SK-N-SH (cell line): ENCODE data around the gene PHACTR3. TPM values are rescaled to one million over a fixed set of nuclear protein-coding genes. Genes with fewer than 3 reads are reported as not detected.

ENCODE experiments used
- CTCF ChIA-PET: fragments of 300-600, 350-600 bp; formaldehyde crosslinking; extraction: SDS; loops from one replicate; lab custom pipeline; 2021; lab: Yijun Ruan, JAX
- POLR2A ChIA-PET: fragments of 350-600 bp; sonication (Branson Sonifier 250); formaldehyde crosslinking; extraction: SDS; loops from one replicate; lab custom pipeline; 2020; ENCODE audit warnings: antibody characterized with exemption, inconsistent platforms; lab: Yijun Ruan, JAX
- DNase-seq: peaks from one replicate; pipeline ENCODE4 v3.0.0; 2012
- H2AFZ ChIP-seq: fragments of 200-600 bp; sonication (generic); 2 replicates; pipeline ENCODE4 v1.8.1; 2016; ENCODE audit warnings: antibody characterized with exemption, mild to moderate bottlenecking, low read depth
- H3F3A ChIP-seq: fragments of 200-600 bp; sonication (generic); replicated peaks from 2 replicates; pipeline ENCODE3; 2016; ENCODE audit warnings: antibody characterized with exemption, mild to moderate bottlenecking; ENCODE audit not compliant: insufficient read depth
- H3K27ac ChIP-seq, 2 experiments: fragments of 200-500 bp in 1 of 2; fragments of 200-600 bp in 1 of 2; sonication (Bioruptor generic) in 1 of 2; sonication (generic), shearing (Covaris generic) in 1 of 2; 2 replicates each; pipeline versions ENCODE4 v1.5.1 to v1.6.1; 2014 to 2016; ENCODE audit warnings: low read depth in 2 of 2, inconsistent platforms in 1 of 2, low read length in 1 of 2, mild to moderate bottlenecking in 1 of 2, mixed read lengths in 1 of 2
- H3K27me3 ChIP-seq: fragments of 200-600 bp; sonication (generic), shearing (Covaris generic); 2 replicates; pipeline ENCODE4 v1.6.1; 2016; ENCODE audit warnings: mixed run types; ENCODE audit not compliant: insufficient read depth
- H3K36me3 ChIP-seq, 2 experiments: fragments of 200-500 bp in 1 of 2; fragments of 200-600 bp in 1 of 2; sonication (Bioruptor generic) in 1 of 2; sonication (generic) in 1 of 2; replicated peaks in 1 of 2; 2 replicates each; pipeline versions ENCODE3 to v1.5.1; 2014 to 2016; ENCODE audit warnings: low read length in 1 of 2, mild to moderate bottlenecking in 1 of 2; ENCODE audit not compliant: insufficient read depth in 2 of 2, control insufficient read depth in 1 of 2
- H3K4me1 ChIP-seq, 2 experiments: fragments of 200-500 bp in 1 of 2; fragments of 200-600 bp in 1 of 2; sonication (Bioruptor generic) in 1 of 2; sonication (generic), shearing (Covaris generic) in 1 of 2; 2 replicates each; pipeline versions ENCODE4 v1.5.1 to v1.6.1; 2014 to 2016; ENCODE audit warnings: low read depth in 1 of 2, low read length in 1 of 2, mixed run types in 1 of 2; ENCODE audit not compliant: insufficient read depth in 2 of 2, control insufficient read depth in 1 of 2
- H3K4me2 ChIP-seq: fragments of 200-600 bp; sonication (generic), shearing (Covaris generic); 2 replicates; pipeline ENCODE4 v1.6.1; 2017; ENCODE audit warnings: mixed run types
- H3K4me3 ChIP-seq, 2 experiments: fragments of 200-500 bp in 1 of 2; fragments of 200-600 bp in 1 of 2; sonication (Bioruptor generic) in 1 of 2; sonication (generic), shearing (Covaris generic) in 1 of 2; 2 replicates each; pipeline versions ENCODE4 v1.5.1 to v1.8.1; 2014 to 2016; ENCODE audit warnings: low read depth in 2 of 2, inconsistent platforms in 1 of 2, low read length in 1 of 2, mild to moderate bottlenecking in 1 of 2, mixed read lengths in 1 of 2, moderate library complexity in 1 of 2
- H3K79me2 ChIP-seq: fragments of 200-600 bp; sonication (generic); 2 replicates; pipeline ENCODE4 v1.8.1; 2017; ENCODE audit warnings: mild to moderate bottlenecking; ENCODE audit not compliant: insufficient read depth
- H3K9ac ChIP-seq: fragments of 200-600 bp; sonication (generic); 2 replicates; pipeline ENCODE4 v1.6.1; 2017; ENCODE audit warnings: mixed run types
- H3K9me2 ChIP-seq: fragments of 200-600 bp; sonication (generic); 2 replicates; pipeline ENCODE4 v1.6.1; 2017; ENCODE audit warnings: mixed run types
- H3K9me3 ChIP-seq: fragments of 200-600 bp; sonication (generic); 2 replicates; pipeline ENCODE4 v1.6.1; 2017; ENCODE audit warnings: mixed run types, mild to moderate bottlenecking, moderate library complexity
- H4K20me1 ChIP-seq: fragments of 200-600 bp; sonication (generic); 2 replicates; pipeline ENCODE4 v1.6.1; 2017; ENCODE audit warnings: mild to moderate bottlenecking, mixed run types; ENCODE audit not compliant: insufficient read depth
- FOSL2 ChIP-seq: IDR thresholded peaks from 2 replicates; pipeline ENCODE4 v1.4.0; 2012; ENCODE audit warnings: low read depth, mild to moderate bottlenecking, moderate library complexity, borderline replicate concordance
- GATA2 ChIP-seq: sonication (generic); formaldehyde crosslinking; IDR thresholded peaks from 2 replicates; pipeline ENCODE4 v1.5.0; 2020; ENCODE audit warnings: mild to moderate bottlenecking, missing genetic modification reagents
- NRF1 ChIP-seq: IDR thresholded peaks from 2 replicates; pipeline ENCODE4 v1.6.1; 2012; ENCODE audit warnings: low read depth, mild to moderate bottlenecking, low read length
- RXRA ChIP-seq: IDR thresholded peaks from 2 replicates; pipeline ENCODE4 v1.4.0; 2012; ENCODE audit warnings: low read depth, mild to moderate bottlenecking, borderline replicate concordance
- TAF1 ChIP-seq: IDR thresholded peaks from 2 replicates; pipeline ENCODE4 v1.6.1; 2012; ENCODE audit warnings: low read depth, mild to moderate bottlenecking, low read length, moderate library complexity, borderline replicate concordance
- YY1 ChIP-seq: IDR thresholded peaks from 2 replicates; pipeline ENCODE4 v1.4.0; 2012; ENCODE audit warnings: low read depth, mild to moderate bottlenecking
- WGBS: methylation state at CpG from one replicate; pipeline ENCODE4 v1.1.6; 2017; ENCODE audit warnings: low lambda C conversion rate; 5-methylcytosine and 5-hydroxymethylcytosine counted together
- polyA plus RNA-seq, 3 experiments: library from polyadenylated mRNA; depleted of rRNA; stranded (reverse); fragments of >200 nt; gene quantifications; 2 replicates each; pipeline ENCODE4 v1.2.3, GENCODE V29; 2012
- TF ChIP-seq, protein P1 (sequence below): IDR thresholded peaks from 2 replicates; pipeline ENCODE4 v1.4.0; 2012; ENCODE audit warnings: low read depth
- TF ChIP-seq, protein P2 (sequence below): IDR thresholded peaks from 2 replicates; pipeline ENCODE4 v1.4.0; 2012; ENCODE audit warnings: low read depth, borderline replicate concordance
- TF ChIP-seq, protein P3 (sequence below): fragments of 150-350 bp; IDR thresholded peaks from 2 replicates; pipeline ENCODE4 v1.6.1; 2016; ENCODE audit warnings: mild to moderate bottlenecking, low read depth, low read length
- TF ChIP-seq, protein P4 (sequence below): fragments of 200-600 bp; sonication (generic); IDR thresholded peaks from 2 replicates; pipeline ENCODE4 v1.6.1; 2017; ENCODE audit warnings: antibody characterized with exemption, mild to moderate bottlenecking, moderate library complexity
- TF ChIP-seq, protein P5 (sequence below): IDR thresholded peaks from 2 replicates; pipeline ENCODE4 v1.6.1; 2012; ENCODE audit warnings: mild to moderate bottlenecking, low read depth, low read length, moderate library complexity

PHACTR3 gene
- polyA plus RNA-seq, 1 of the 3 experiments (the other 2 are of a cell fraction): 0.10 TPM

DNA sequence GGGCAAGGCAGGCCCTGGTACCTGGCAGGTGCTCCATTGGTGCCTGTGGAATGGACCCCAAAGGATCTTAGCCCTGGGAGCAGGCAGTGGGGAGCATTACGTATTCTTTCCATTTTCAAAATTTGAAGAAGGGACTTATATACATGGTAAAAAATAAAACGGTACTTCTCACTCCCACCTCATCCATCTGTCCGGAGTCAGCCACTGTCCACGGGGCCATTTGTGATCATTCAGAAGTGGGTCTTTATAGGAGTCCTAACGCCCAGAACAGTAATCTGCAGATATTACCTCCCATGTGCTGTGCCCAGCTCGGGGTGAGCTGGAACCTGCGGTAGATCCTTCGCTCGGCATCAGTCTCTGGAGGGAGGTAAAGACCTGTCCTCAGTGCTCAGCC is 218.7 kb downstream of the PHACTR3 start:
- Histone ChIP-seq H3K79me2 (no peaks in the 10 kb centered on the region), H3K9me3 (no peaks in the 10 kb centered on the region), H3F3A (no peaks in the 10 kb centered on the region), H4K20me1 (no peaks in the 10 kb centered on the region), H3K27ac (no peak overlapping the region), H3K9ac (no peak overlapping the region), H3K4me2 (no peak overlapping the region), H3K4me3 (no peak overlapping the region), H3K4me1 (no peaks in the 10 kb centered on the region; a peak in 1 of 4 replicates), H2AFZ (no peak overlapping the region), H3K36me3 (no peaks in the 10 kb centered on the region), H3K27me3 (no peaks in the 10 kb centered on the region), H3K9me2 (no peaks in the 10 kb centered on the region)
- 50% methylated on average over 9 of the region's 9 CpGs for WGBS
- TF ChIP-seq TAF1 (no peak), NRF1 (no peak), YY1 (no peak), GATA2 (no peak), RXRA (no peak), FOSL2 (no peak)
- TF ChIP-seq, protein P1, sequence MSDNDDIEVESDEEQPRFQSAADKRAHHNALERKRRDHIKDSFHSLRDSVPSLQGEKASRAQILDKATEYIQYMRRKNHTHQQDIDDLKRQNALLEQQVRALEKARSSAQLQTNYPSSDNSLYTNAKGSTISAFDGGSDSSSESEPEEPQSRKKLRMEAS: no peak
- TF ChIP-seq, protein P2, sequence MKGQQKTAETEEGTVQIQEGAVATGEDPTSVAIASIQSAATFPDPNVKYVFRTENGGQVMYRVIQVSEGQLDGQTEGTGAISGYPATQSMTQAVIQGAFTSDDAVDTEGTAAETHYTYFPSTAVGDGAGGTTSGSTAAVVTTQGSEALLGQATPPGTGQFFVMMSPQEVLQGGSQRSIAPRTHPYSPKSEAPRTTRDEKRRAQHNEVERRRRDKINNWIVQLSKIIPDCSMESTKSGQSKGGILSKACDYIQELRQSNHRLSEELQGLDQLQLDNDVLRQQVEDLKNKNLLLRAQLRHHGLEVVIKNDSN: no peak
- TF ChIP-seq, protein P3, sequence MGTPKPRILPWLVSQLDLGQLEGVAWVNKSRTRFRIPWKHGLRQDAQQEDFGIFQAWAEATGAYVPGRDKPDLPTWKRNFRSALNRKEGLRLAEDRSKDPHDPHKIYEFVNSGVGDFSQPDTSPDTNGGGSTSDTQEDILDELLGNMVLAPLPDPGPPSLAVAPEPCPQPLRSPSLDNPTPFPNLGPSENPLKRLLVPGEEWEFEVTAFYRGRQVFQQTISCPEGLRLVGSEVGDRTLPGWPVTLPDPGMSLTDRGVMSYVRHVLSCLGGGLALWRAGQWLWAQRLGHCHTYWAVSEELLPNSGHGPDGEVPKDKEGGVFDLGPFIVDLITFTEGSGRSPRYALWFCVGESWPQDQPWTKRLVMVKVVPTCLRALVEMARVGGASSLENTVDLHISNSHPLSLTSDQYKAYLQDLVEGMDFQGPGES: no peak
- TF ChIP-seq, protein P4, sequence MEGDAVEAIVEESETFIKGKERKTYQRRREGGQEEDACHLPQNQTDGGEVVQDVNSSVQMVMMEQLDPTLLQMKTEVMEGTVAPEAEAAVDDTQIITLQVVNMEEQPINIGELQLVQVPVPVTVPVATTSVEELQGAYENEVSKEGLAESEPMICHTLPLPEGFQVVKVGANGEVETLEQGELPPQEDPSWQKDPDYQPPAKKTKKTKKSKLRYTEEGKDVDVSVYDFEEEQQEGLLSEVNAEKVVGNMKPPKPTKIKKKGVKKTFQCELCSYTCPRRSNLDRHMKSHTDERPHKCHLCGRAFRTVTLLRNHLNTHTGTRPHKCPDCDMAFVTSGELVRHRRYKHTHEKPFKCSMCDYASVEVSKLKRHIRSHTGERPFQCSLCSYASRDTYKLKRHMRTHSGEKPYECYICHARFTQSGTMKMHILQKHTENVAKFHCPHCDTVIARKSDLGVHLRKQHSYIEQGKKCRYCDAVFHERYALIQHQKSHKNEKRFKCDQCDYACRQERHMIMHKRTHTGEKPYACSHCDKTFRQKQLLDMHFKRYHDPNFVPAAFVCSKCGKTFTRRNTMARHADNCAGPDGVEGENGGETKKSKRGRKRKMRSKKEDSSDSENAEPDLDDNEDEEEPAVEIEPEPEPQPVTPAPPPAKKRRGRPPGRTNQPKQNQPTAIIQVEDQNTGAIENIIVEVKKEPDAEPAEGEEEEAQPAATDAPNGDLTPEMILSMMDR: no peak
- TF ChIP-seq, protein P5, sequence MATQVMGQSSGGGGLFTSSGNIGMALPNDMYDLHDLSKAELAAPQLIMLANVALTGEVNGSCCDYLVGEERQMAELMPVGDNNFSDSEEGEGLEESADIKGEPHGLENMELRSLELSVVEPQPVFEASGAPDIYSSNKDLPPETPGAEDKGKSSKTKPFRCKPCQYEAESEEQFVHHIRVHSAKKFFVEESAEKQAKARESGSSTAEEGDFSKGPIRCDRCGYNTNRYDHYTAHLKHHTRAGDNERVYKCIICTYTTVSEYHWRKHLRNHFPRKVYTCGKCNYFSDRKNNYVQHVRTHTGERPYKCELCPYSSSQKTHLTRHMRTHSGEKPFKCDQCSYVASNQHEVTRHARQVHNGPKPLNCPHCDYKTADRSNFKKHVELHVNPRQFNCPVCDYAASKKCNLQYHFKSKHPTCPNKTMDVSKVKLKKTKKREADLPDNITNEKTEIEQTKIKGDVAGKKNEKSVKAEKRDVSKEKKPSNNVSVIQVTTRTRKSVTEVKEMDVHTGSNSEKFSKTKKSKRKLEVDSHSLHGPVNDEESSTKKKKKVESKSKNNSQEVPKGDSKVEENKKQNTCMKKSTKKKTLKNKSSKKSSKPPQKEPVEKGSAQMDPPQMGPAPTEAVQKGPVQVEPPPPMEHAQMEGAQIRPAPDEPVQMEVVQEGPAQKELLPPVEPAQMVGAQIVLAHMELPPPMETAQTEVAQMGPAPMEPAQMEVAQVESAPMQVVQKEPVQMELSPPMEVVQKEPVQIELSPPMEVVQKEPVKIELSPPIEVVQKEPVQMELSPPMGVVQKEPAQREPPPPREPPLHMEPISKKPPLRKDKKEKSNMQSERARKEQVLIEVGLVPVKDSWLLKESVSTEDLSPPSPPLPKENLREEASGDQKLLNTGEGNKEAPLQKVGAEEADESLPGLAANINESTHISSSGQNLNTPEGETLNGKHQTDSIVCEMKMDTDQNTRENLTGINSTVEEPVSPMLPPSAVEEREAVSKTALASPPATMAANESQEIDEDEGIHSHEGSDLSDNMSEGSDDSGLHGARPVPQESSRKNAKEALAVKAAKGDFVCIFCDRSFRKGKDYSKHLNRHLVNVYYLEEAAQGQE: no peak
- ChIA-PET POLR2A (no interaction called here), CTCF (interaction anchor here (2.1 kb wide), 1 partner anchor 39 kb away, joined by 8 read pairs; no protein-coding TSS in a partner anchor)
- peak; percentile 9 for DNase-seq
